Adrenal gland (tissue), 5 donors: ENCODE results near the gene YIF1B.

Source experiments
- POLR2A ChIP-seq, 2 donors: fragments of 450-650 bp; IDR thresholded peaks; one replicate each; pipeline ENCODE4 v1.6.1; 2017; ENCODE audit warnings: antibody characterized with exemption in 2 of 2, mild to moderate bottlenecking in 2 of 2, moderate library complexity in 1 of 2
- TF ChIP-seq, protein P1 (sequence below), 6 experiments: fragments of 450-650 bp in 4 of 6; fragments of 200-600 bp in 2 of 6; sonication (generic) in 1 of 6; IDR thresholded peaks; 1 replicate in 5 of 6; 2 replicates in 1 of 6; pipeline versions ENCODE4 v1.5.1 to v1.8.0; 2016 to 2021; ENCODE audit warnings: antibody characterized with exemption in 6 of 6, mild to moderate bottlenecking in 2 of 6, moderate library complexity in 1 of 6
- donor health status: DM: no; HTN: no; CAD: no.

DNA sequence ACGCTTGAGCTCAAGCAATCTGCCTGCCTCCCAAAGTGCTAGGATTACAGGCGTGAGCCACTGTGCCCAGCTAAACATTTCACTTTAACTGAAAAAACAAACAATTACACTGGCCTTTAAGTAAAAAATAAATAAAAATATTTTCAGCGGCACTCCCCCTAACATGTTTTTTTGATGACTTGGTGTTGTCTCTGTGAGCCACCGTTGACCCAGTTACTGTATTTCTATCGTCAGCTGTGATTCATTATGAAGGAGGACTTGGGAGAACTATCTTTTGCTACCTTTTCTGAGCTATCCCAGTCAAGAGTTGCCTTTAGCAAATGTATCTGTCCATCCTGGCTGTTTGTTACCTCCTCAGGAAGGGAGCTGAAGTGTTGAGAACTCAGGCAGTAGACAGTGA, 30.2 kb downstream of the YIF1B start:
- TF ChIP-seq, protein P1, sequence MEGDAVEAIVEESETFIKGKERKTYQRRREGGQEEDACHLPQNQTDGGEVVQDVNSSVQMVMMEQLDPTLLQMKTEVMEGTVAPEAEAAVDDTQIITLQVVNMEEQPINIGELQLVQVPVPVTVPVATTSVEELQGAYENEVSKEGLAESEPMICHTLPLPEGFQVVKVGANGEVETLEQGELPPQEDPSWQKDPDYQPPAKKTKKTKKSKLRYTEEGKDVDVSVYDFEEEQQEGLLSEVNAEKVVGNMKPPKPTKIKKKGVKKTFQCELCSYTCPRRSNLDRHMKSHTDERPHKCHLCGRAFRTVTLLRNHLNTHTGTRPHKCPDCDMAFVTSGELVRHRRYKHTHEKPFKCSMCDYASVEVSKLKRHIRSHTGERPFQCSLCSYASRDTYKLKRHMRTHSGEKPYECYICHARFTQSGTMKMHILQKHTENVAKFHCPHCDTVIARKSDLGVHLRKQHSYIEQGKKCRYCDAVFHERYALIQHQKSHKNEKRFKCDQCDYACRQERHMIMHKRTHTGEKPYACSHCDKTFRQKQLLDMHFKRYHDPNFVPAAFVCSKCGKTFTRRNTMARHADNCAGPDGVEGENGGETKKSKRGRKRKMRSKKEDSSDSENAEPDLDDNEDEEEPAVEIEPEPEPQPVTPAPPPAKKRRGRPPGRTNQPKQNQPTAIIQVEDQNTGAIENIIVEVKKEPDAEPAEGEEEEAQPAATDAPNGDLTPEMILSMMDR (IDR thresholded peaks at IDR 0.05) = no peak
- TF ChIP-seq POLR2A (IDR thresholded peaks at IDR 0.05) = no peak
